ENCODE measurements around the gene MTERF4.

DNA sequence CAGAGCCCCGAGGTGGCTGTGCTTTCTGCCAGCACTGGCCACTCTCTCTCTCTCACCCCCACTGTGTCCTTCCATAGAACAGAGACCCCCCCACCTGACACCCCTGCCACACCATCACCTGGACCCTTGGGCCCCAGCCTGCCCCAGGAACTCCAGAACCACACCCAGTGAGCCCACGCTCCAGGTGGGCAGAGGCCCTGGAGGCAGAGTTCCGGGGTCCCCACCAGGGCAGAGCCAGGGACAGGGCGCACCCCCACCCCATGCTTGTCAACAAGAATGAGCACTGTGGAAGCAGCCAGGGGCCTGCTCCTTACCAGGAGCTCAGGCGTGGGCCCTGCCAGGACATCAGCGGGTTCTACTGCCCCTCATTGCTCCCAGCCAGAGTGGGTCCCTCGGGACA lies 32.6 kb upstream of the MTERF4 start:
- TF ChIP-seq RCOR1 (IDR thresholded peaks at IDR 0.05; ENCODE audit: low read depth, low read length) (no peak), SREBF2 (IDR thresholded peaks at IDR 0.05) (no peak), POLR2A (IDR thresholded peaks at IDR 0.05; ENCODE audit: low read length) (no peak), PHF8 (IDR thresholded peaks at IDR 0.05; ENCODE audit: borderline replicate concordance, low read depth) (no peak), MYC (IDR thresholded peaks at IDR 0.05; ENCODE audit: borderline replicate concordance, low read length) (no peak), POLR2AphosphoS2 (conservative IDR thresholded peaks at IDR 0.05; ENCODE audit: low read length) (no peak), CEBPB (IDR thresholded peaks at IDR 0.05) (no peak), MAZ (IDR thresholded peaks at IDR 0.05; ENCODE audit: borderline replicate concordance, low read depth, low read length) (no peak), HDAC2 (IDR thresholded peaks at IDR 0.05) (no peak)
- TF ChIP-seq, protein P1, sequence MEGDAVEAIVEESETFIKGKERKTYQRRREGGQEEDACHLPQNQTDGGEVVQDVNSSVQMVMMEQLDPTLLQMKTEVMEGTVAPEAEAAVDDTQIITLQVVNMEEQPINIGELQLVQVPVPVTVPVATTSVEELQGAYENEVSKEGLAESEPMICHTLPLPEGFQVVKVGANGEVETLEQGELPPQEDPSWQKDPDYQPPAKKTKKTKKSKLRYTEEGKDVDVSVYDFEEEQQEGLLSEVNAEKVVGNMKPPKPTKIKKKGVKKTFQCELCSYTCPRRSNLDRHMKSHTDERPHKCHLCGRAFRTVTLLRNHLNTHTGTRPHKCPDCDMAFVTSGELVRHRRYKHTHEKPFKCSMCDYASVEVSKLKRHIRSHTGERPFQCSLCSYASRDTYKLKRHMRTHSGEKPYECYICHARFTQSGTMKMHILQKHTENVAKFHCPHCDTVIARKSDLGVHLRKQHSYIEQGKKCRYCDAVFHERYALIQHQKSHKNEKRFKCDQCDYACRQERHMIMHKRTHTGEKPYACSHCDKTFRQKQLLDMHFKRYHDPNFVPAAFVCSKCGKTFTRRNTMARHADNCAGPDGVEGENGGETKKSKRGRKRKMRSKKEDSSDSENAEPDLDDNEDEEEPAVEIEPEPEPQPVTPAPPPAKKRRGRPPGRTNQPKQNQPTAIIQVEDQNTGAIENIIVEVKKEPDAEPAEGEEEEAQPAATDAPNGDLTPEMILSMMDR (IDR thresholded peaks at IDR 0.05), result no peak
- TF ChIP-seq, protein P2, sequence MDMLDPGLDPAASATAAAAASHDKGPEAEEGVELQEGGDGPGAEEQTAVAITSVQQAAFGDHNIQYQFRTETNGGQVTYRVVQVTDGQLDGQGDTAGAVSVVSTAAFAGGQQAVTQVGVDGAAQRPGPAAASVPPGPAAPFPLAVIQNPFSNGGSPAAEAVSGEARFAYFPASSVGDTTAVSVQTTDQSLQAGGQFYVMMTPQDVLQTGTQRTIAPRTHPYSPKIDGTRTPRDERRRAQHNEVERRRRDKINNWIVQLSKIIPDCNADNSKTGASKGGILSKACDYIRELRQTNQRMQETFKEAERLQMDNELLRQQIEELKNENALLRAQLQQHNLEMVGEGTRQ (IDR thresholded peaks at IDR 0.05), result no peak
